Endothelial cell of umbilical vein (primary cell): ENCODE data around the gene ACR. TPM values are rescaled to one million over a fixed set of nuclear protein-coding genes. Genes with fewer than 3 reads are reported as not detected.

Source experiments
- BruUV-seq: library from RNA; stranded (reverse); fragments of 400-500 nt; replicated peaks from 2 replicates; lab custom pipeline; 2021; lab: Mats Ljungman, UMichigan
- CTCF ChIA-PET: fragments of 300-600, 350-600 bp; sonication (Branson Sonifier 250); formaldehyde crosslinking; loops from one replicate; lab custom pipeline; 2021; ENCODE audit warnings: antibody characterized with exemption, inconsistent platforms; lab: Charles Lee
- POLR2A ChIA-PET: fragments of 300-600, 350-600 bp; sonication (Branson Sonifier 250); formaldehyde crosslinking; loops from one replicate; lab custom pipeline; 2021; ENCODE audit warnings: antibody characterized with exemption, inconsistent platforms; lab: Charles Lee
- DNase-seq: peaks from one replicate; pipeline ENCODE4 v3.0.0-alpha.2; 2011; ENCODE audit warnings: low read depth, low spot score
- FAIRE-seq: peaks from 2 replicates; lab custom pipeline; 2011; peaks lifted over from hg19 to GRCh38; lab: Jason Lieb, UNC
- H2AFZ ChIP-seq: 2 replicates; pipeline ENCODE4 v1.6.0; 2012; ENCODE audit warnings: low read depth, low read length, control low read depth, inconsistent platforms
- H3K27ac ChIP-seq: 2 replicates; pipeline ENCODE4 v1.5.1; 2011; ENCODE audit warnings: low read depth, mild to moderate bottlenecking, control low read depth, low read length, moderate library complexity; ENCODE audit not compliant: insufficient read depth
- H3K27me3 ChIP-seq, 2 experiments: 2 replicates each; pipeline versions ENCODE4 v1.6.0 to v1.6.1; 2011; ENCODE audit warnings: low read length in 2 of 2, mixed read lengths in 1 of 2; ENCODE audit not compliant: control insufficient read depth in 2 of 2, insufficient read depth in 2 of 2
- H3K36me3 ChIP-seq, 2 experiments: 2 replicates in 1 of 2; 3 replicates in 1 of 2; pipeline ENCODE4 v1.5.1; 2011; ENCODE audit warnings: low read length in 2 of 2, mild to moderate bottlenecking in 1 of 2, moderate library complexity in 1 of 2; ENCODE audit not compliant: control insufficient read depth in 2 of 2, insufficient read depth in 2 of 2; ENCODE audit errors: extremely low read depth in 1 of 2
- H3K4me1 ChIP-seq: 3 replicates; pipeline ENCODE4 v1.5.1; 2011; ENCODE audit warnings: mild to moderate bottlenecking, low read length; ENCODE audit not compliant: control insufficient read depth, insufficient read depth; ENCODE audit errors: extremely low read depth
- H3K4me2 ChIP-seq: 2 replicates; pipeline ENCODE4 v1.6.1; 2011; ENCODE audit warnings: low read length, control low read depth, mixed read lengths; ENCODE audit not compliant: insufficient read depth
- H3K4me3 ChIP-seq, 3 experiments: fragments of 200-600 bp in 1 of 3; sonication (generic), shearing (Covaris generic) in 1 of 3; replicated peaks in 1 of 3; 2 replicates each; pipeline ENCODE4 v1.5.1; 2011 to 2016; ENCODE audit warnings: control low read depth in 3 of 3, low read length in 3 of 3, mild to moderate bottlenecking in 2 of 3, inconsistent platforms in 1 of 3, low read depth in 1 of 3, moderate library complexity in 1 of 3; ENCODE audit not compliant: insufficient read depth in 1 of 3
- H3K79me2 ChIP-seq: 2 replicates; pipeline ENCODE4 v1.6.0; 2012; ENCODE audit warnings: low read length, inconsistent platforms; ENCODE audit not compliant: control insufficient read depth, insufficient read depth
- H3K9ac ChIP-seq: replicated peaks from 2 replicates; pipeline ENCODE3; 2011; ENCODE audit warnings: low read length, control low read depth; ENCODE audit not compliant: insufficient read depth; ENCODE audit errors: extremely low read depth
- H3K9me1 ChIP-seq: replicated peaks from 3 replicates; pipeline ENCODE4 v1.6.0; 2011; ENCODE audit warnings: mild to moderate bottlenecking, low read length; ENCODE audit not compliant: control insufficient read depth, insufficient read depth; ENCODE audit errors: extremely low read depth
- H3K9me3 ChIP-seq: replicated peaks from 2 replicates; pipeline ENCODE4 v1.5.1; 2012; ENCODE audit warnings: low read length, inconsistent platforms; ENCODE audit not compliant: control insufficient read depth, insufficient read depth
- H4K20me1 ChIP-seq: replicated peaks from 2 replicates; pipeline ENCODE3; 2011; ENCODE audit warnings: mild to moderate bottlenecking, low read length; ENCODE audit not compliant: control insufficient read depth, insufficient read depth; ENCODE audit errors: extremely low read depth
- CTCF ChIP-seq, 2 donors: IDR thresholded peaks; 1 replicate in 1 of 2; 2 replicates in 1 of 2; pipeline ENCODE4 v1.5.1; 2011; ENCODE audit warnings: low read length in 2 of 2, mild to moderate bottlenecking in 2 of 2, moderate library complexity in 2 of 2, control low read depth in 1 of 2, inconsistent platforms in 1 of 2, low read depth in 1 of 2; ENCODE audit not compliant: insufficient read depth in 1 of 2; ENCODE audit errors: extremely low read depth in 1 of 2
- EZH2 ChIP-seq: IDR thresholded peaks from 2 replicates; pipeline ENCODE4 v1.6.1; 2012; ENCODE audit warnings: borderline replicate concordance, low read depth, mild to moderate bottlenecking, moderate library complexity, low read length, inconsistent platforms; ENCODE audit not compliant: severe bottlenecking
- FOS ChIP-seq: IDR thresholded peaks from 2 replicates; pipeline ENCODE4 v1.6.1; 2011; ENCODE audit warnings: mild to moderate bottlenecking, low read length, moderate library complexity, borderline replicate concordance; ENCODE audit not compliant: insufficient read depth
- GATA2 ChIP-seq: IDR thresholded peaks from 2 replicates; pipeline ENCODE4 v1.7.0; 2011; ENCODE audit warnings: low read depth, mild to moderate bottlenecking, moderate library complexity, mixed read lengths, low read length; ENCODE audit not compliant: insufficient read length, insufficient read depth
- JUN ChIP-seq: IDR thresholded peaks from 2 replicates; pipeline ENCODE4 v1.6.1; 2011; ENCODE audit warnings: borderline replicate concordance, low read depth; ENCODE audit not compliant: insufficient read length, insufficient read depth
- MAX ChIP-seq: IDR thresholded peaks from 2 replicates; pipeline ENCODE4 v1.6.1; 2011; ENCODE audit not compliant: insufficient read depth, insufficient read length
- MYC ChIP-seq: IDR thresholded peaks from one replicate; pipeline ENCODE4 v1.6.1; 2011; ENCODE audit warnings: mild to moderate bottlenecking, low read depth, low read length
- POLR2A ChIP-seq: IDR thresholded peaks from 2 replicates; pipeline ENCODE4 v1.6.1; 2012; ENCODE audit warnings: low read depth, mild to moderate bottlenecking, control low read depth, low read length
- POLR2AphosphoS5 ChIP-seq: IDR thresholded peaks from 2 replicates; pipeline ENCODE4 v1.6.1; 2012; ENCODE audit warnings: low read depth, mild to moderate bottlenecking, control low read depth, low read length, moderate library complexity; ENCODE audit not compliant: insufficient read depth
- dilution Hi-C: fragments of 300-500 bp; cut with MboI; formaldehyde crosslinking; loops from one replicate; pipeline ENCODE4 v1.15.0; 2019; ENCODE audit warnings: low sequenced_read_pairs; ENCODE audit not compliant: extremely low pct_ligation_motif_present
- intact Hi-C: fragments of 100-400 bp; cut with micrococcal nuclease; formaldehyde crosslinking; loops from one replicate; pipeline ENCODE4 v1.10.0; 2022
- polyA plus RNA-seq, 4 experiments: library from polyadenylated mRNA; depleted of rRNA in 3 of 4; stranded (reverse) in 3 of 4; unstranded in 1 of 4; fragments of >200 nt; gene quantifications; 2 replicates each; pipeline versions ENCODE4 v1.2.1 to v1.2.3, GENCODE V29; 2011 to 2012; ENCODE audit warnings: missing spikeins in 1 of 4
- total RNA-seq: library from RNA; stranded (reverse); gene quantifications from 2 replicates; pipeline ENCODE4 v1.2.3, GENCODE V29; 2021

Gene ACR
- total and polyA plus RNA-seq, 2 donors (not counting 3 experiments of a cell fraction or from before 2014, with no cell fraction given), result 0.91 to 4.1 TPM

GRCh38 chr22:50719814-50720300 is 18.1 kb upstream of the ACR start:
- H3K4me2 ChIP-seq, result no peak overlapping the region
- no peak overlapping the region for H3K4me3 ChIP-seq
- TF ChIP-seq FOS (no peak), CTCF (IDR thresholded peaks at IDR 0.05; ENCODE audit: extremely low read depth in 1 of 2, insufficient read depth in 1 of 2, low read depth in 1 of 2, low read length in 2 of 2) (no peak), MYC (no peak), EZH2 (no peak), JUN (no peak), MAX (no peak), POLR2A (no peak), POLR2AphosphoS5 (no peak), GATA2 (no peak)
- H3K36me3 ChIP-seq, result peaks cover 44 to 80% of the 10 kb centered on the region in 2 experiments
- ChIA-PET CTCF (interaction anchor here (0.6 kb wide), 1 partner anchor 27 kb away, joined by 3 read pairs; no protein-coding TSS in a partner anchor), POLR2A (no interaction called here)
- no peak overlapping the region for H2AFZ ChIP-seq
- peaks cover 3% of the 10 kb centered on the region for H4K20me1 ChIP-seq
- H3K79me2 ChIP-seq, result peaks cover 38% of the 10 kb centered on the region
- H3K27ac ChIP-seq, result no peak overlapping the region
- no peaks in the 10 kb centered on the region for H3K9me3 ChIP-seq
- BruUV-seq, result no TSS peak
- dilution Hi-C loops, result no loop called here
- no peaks in the 10 kb centered on the region for H3K27me3 ChIP-seq
- H3K9me1 ChIP-seq, result no peaks in the 10 kb centered on the region
- intact Hi-C loops, result no loop called here
- FAIRE-seq (no peak), DNase-seq (no peak)
- no peaks in the 10 kb centered on the region for H3K4me1 ChIP-seq
- no peak overlapping the region for H3K9ac ChIP-seq
